ENCODE results near the gene NRP1.

GRCh38 chr10:33212061-33212748 is 122.3 kb downstream of the NRP1 start:
- TF ChIP-seq CTCF (IDR thresholded peaks at IDR 0.05 in 4 of 5, conservative IDR thresholded peaks at IDR 0.05 in 1 of 5) (no peak), POLR2A (IDR thresholded peaks at IDR 0.05) (no peak)
